ENCODE data around the gene PHF1. TPM values are rescaled to one million over a fixed set of nuclear protein-coding genes. Genes with fewer than 3 reads are reported as not detected.

Gene PHF1
- total RNA-seq, 2 donors from 2014 or later, result 71.4 to 75.7 TPM

- no peak for DNase-seq
- Mint-ChIP-seq H3K27ac (no peak overlapping the region), H3K9me3 (no peaks in the 10 kb centered on the region), H3K36me3 (ENCODE audit: low read depth) (peaks cover 54% of the 10 kb centered on the region), H3K27me3 (ENCODE audit: insufficient read depth) (no peaks in the 10 kb centered on the region), H3K4me1 (peaks cover 6% of the 10 kb centered on the region), H3K4me3 (no peak overlapping the region)
- TF ChIP-seq CTCF (conservative IDR thresholded peaks at IDR 0.05), result no peak
- WGBS, 2 experiments (ENCODE audit: insufficient coverage in 1 of 2, insufficient read length in 1 of 2), result 97 to 100% methylated on average over 6 to 17 of the region's 17 CpGs
- no peak overlapping the region for H3K27ac ChIP-seq (ENCODE audit: low read depth, low read length)
- H3K4me1 ChIP-seq (ENCODE audit: control insufficient read depth, insufficient read depth, low read length), result no peaks in the 10 kb centered on the region
- no peaks in the 10 kb centered on the region for H3K9me3 ChIP-seq (ENCODE audit: control insufficient read depth, low read length)
- H3K4me3 ChIP-seq (ENCODE audit: low read length), result no peak overlapping the region
- H3K9ac ChIP-seq (ENCODE audit: extremely low read depth, low read length, poor library complexity, severe bottlenecking), result no peak overlapping the region
- no peaks in the 10 kb centered on the region for H3K27me3 ChIP-seq (ENCODE audit: control insufficient read depth, insufficient read depth, low read length, poor library complexity, severe bottlenecking)
- peaks cover 78% of the 10 kb centered on the region for H3K36me3 ChIP-seq (ENCODE audit: control insufficient read depth, insufficient read depth, low read length)
Observed at GRCh38 chr6:33404884-33405283, 5.9 kb upstream of the PHF1 start.

- DNase-seq, result no peak
- no peaks in the 10 kb centered on the region for H3K9me3 Mint-ChIP-seq
- Histone ChIP-seq H3K4me3 (ENCODE audit: low read length) (no peak overlapping the region), H3K9me3 (ENCODE audit: control insufficient read depth, low read length) (no peaks in the 10 kb centered on the region), H3K9ac (ENCODE audit: extremely low read depth, low read length, poor library complexity, severe bottlenecking) (no peak overlapping the region), H3K27ac (ENCODE audit: low read depth, low read length) (no peak overlapping the region), H3K4me1 (ENCODE audit: control insufficient read depth, insufficient read depth, low read length) (no peaks in the 10 kb centered on the region), H3K27me3 (ENCODE audit: control insufficient read depth, insufficient read depth, low read length, poor library complexity, severe bottlenecking) (no peaks in the 10 kb centered on the region), H3K36me3 (ENCODE audit: control insufficient read depth, insufficient read depth, low read length) (peaks cover 72% of the 10 kb centered on the region)
- no peak for TF ChIP-seq CTCF (conservative IDR thresholded peaks at IDR 0.05)
- 93 to 95% methylated on average over 13 to 15 of the region's 15 CpGs for WGBS, 2 experiments (ENCODE audit: insufficient coverage in 1 of 2, insufficient read length in 1 of 2)
- no peak overlapping the region for H3K4me3 Mint-ChIP-seq
- peaks cover 48% of the 10 kb centered on the region for H3K36me3 Mint-ChIP-seq (ENCODE audit: low read depth)
- H3K27me3 Mint-ChIP-seq (ENCODE audit: insufficient read depth), result no peaks in the 10 kb centered on the region
- peaks cover 6% of the 10 kb centered on the region for H3K4me1 Mint-ChIP-seq
- H3K27ac Mint-ChIP-seq, result no peak overlapping the region
Observed at GRCh38 chr6:33405386-33405940, 5.4 kb upstream of the PHF1 start.

- TF ChIP-seq CTCF (conservative IDR thresholded peaks at IDR 0.05), result no peak
- no peaks in the 10 kb centered on the region for H3K9me3 Mint-ChIP-seq
- Histone ChIP-seq H3K9ac (ENCODE audit: extremely low read depth, low read length, poor library complexity, severe bottlenecking) (no peak overlapping the region), H3K4me1 (ENCODE audit: control insufficient read depth, insufficient read depth, low read length) (no peaks in the 10 kb centered on the region), H3K36me3 (ENCODE audit: control insufficient read depth, insufficient read depth, low read length) (peaks cover 66% of the 10 kb centered on the region), H3K4me3 (ENCODE audit: low read length) (no peak overlapping the region), H3K27me3 (ENCODE audit: control insufficient read depth, insufficient read depth, low read length, poor library complexity, severe bottlenecking) (no peaks in the 10 kb centered on the region), H3K27ac (ENCODE audit: low read depth, low read length) (no peak overlapping the region), H3K9me3 (ENCODE audit: control insufficient read depth, low read length) (no peaks in the 10 kb centered on the region)
- no peak for DNase-seq
- WGBS, 2 experiments (ENCODE audit: insufficient coverage in 1 of 2, insufficient read length in 1 of 2), result 95 to 100% methylated on average over 4 to 17 of the region's 17 CpGs
- H3K4me1 Mint-ChIP-seq, result peaks cover 6% of the 10 kb centered on the region
- H3K4me3 Mint-ChIP-seq, result no peak overlapping the region
- H3K27ac Mint-ChIP-seq, result no peak overlapping the region
- no peaks in the 10 kb centered on the region for H3K27me3 Mint-ChIP-seq (ENCODE audit: insufficient read depth)
- peaks cover 48% of the 10 kb centered on the region for H3K36me3 Mint-ChIP-seq (ENCODE audit: low read depth)
Observed at GRCh38 chr6:33406126-33406525, 4.7 kb upstream of the PHF1 start.
